ENCODE measurements around the gene PFKFB4.

The PFKFB4 gene

DNA sequence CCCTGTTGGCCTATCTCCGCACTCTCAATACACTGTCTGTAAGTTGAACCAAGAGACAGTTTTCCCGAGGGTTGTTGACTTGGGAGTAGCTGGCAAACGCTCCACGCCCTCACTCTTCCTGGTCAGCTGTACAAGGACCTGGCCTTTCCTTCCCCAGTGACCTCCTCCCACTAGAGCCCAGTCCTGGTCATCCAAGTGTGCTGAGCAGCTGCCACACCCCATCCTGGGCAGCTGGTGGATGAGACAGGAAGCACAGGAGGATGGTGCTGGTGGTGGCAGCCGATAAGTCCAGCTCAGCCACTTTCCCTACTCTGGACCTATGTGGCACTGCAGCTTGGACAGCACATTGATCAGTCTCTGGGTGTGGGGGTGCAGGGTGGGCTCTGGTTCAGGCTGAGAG is 19.8 kb downstream of the PFKFB4 start:
- no peak for TF ChIP-seq POLR2AphosphoS5 (IDR thresholded peaks at IDR 0.05; ENCODE audit: low read depth, low read length)
- TF ChIP-seq SIN3A (IDR thresholded peaks at IDR 0.05; ENCODE audit: borderline replicate concordance, insufficient read depth, low read length): no peak

GRCh38 chr3:48536116-48536515 is 20.5 kb downstream of the PFKFB4 start:
- TF ChIP-seq SIN3A (IDR thresholded peaks at IDR 0.05; ENCODE audit: borderline replicate concordance, insufficient read depth, low read length) (no peak), POLR2AphosphoS5 (IDR thresholded peaks at IDR 0.05; ENCODE audit: low read depth, low read length) (no peak), FOXP2 (optimal IDR thresholded peaks at IDR 0.05; ENCODE audit: borderline replicate concordance, extremely low read depth, extremely low read length, insufficient read depth) (no peak), TAF1 (IDR thresholded peaks at IDR 0.05; ENCODE audit: borderline replicate concordance, insufficient read depth, low read length) (no peak)
- TF ChIP-seq, protein P1, sequence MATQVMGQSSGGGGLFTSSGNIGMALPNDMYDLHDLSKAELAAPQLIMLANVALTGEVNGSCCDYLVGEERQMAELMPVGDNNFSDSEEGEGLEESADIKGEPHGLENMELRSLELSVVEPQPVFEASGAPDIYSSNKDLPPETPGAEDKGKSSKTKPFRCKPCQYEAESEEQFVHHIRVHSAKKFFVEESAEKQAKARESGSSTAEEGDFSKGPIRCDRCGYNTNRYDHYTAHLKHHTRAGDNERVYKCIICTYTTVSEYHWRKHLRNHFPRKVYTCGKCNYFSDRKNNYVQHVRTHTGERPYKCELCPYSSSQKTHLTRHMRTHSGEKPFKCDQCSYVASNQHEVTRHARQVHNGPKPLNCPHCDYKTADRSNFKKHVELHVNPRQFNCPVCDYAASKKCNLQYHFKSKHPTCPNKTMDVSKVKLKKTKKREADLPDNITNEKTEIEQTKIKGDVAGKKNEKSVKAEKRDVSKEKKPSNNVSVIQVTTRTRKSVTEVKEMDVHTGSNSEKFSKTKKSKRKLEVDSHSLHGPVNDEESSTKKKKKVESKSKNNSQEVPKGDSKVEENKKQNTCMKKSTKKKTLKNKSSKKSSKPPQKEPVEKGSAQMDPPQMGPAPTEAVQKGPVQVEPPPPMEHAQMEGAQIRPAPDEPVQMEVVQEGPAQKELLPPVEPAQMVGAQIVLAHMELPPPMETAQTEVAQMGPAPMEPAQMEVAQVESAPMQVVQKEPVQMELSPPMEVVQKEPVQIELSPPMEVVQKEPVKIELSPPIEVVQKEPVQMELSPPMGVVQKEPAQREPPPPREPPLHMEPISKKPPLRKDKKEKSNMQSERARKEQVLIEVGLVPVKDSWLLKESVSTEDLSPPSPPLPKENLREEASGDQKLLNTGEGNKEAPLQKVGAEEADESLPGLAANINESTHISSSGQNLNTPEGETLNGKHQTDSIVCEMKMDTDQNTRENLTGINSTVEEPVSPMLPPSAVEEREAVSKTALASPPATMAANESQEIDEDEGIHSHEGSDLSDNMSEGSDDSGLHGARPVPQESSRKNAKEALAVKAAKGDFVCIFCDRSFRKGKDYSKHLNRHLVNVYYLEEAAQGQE (IDR thresholded peaks at IDR 0.05; ENCODE audit: insufficient read depth in 1 of 2, low read depth in 2 of 2, low read length in 2 of 2): no peak

DNA sequence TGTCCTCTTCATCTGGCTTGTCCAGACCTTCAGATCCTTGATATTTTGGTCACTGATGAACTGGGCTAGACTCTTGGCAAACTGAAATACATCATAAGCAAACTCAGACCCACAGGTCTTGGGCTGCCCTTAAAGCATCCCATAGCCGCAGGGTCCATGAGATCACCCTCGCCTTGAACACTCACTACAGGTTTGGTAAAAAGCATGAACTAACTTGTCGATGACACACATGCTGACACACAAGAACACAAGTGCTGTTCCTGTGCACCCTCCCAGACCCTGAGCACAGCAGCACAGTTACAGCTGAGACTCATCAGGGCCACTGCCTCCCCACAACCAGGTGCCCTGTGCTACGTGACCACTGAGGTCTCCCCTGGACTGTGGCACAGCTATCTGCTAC is 21.0 kb downstream of the PFKFB4 start:
- TF ChIP-seq POLR2AphosphoS5 (IDR thresholded peaks at IDR 0.05; ENCODE audit: low read depth, low read length) (no peak), SIN3A (IDR thresholded peaks at IDR 0.05; ENCODE audit: borderline replicate concordance, insufficient read depth, low read length) (no peak), TAF1 (IDR thresholded peaks at IDR 0.05; ENCODE audit: borderline replicate concordance, insufficient read depth, low read length) (no peak), FOXP2 (optimal IDR thresholded peaks at IDR 0.05; ENCODE audit: borderline replicate concordance, extremely low read depth, extremely low read length, insufficient read depth) (no peak)
- TF ChIP-seq, protein P1 (IDR thresholded peaks at IDR 0.05; ENCODE audit: insufficient read depth in 1 of 2, low read depth in 2 of 2, low read length in 2 of 2): no peak

- TF ChIP-seq SIN3A (IDR thresholded peaks at IDR 0.05; ENCODE audit: borderline replicate concordance, insufficient read depth, low read length): no peak
- TF ChIP-seq, protein P1 (IDR thresholded peaks at IDR 0.05; ENCODE audit: insufficient read depth in 1 of 2, low read depth in 2 of 2, low read length in 2 of 2): no peak
- no peak for TF ChIP-seq POLR2AphosphoS5 (IDR thresholded peaks at IDR 0.05; ENCODE audit: low read depth, low read length)
- no peak for TF ChIP-seq FOXP2 (optimal IDR thresholded peaks at IDR 0.05; ENCODE audit: borderline replicate concordance, extremely low read depth, extremely low read length, insufficient read depth)
- TF ChIP-seq TAF1 (IDR thresholded peaks at IDR 0.05; ENCODE audit: borderline replicate concordance, insufficient read depth, low read length): no peak
Measured at GRCh38 chr3:48532977-48533337, 23.6 kb downstream of the PFKFB4 start.

DNA sequence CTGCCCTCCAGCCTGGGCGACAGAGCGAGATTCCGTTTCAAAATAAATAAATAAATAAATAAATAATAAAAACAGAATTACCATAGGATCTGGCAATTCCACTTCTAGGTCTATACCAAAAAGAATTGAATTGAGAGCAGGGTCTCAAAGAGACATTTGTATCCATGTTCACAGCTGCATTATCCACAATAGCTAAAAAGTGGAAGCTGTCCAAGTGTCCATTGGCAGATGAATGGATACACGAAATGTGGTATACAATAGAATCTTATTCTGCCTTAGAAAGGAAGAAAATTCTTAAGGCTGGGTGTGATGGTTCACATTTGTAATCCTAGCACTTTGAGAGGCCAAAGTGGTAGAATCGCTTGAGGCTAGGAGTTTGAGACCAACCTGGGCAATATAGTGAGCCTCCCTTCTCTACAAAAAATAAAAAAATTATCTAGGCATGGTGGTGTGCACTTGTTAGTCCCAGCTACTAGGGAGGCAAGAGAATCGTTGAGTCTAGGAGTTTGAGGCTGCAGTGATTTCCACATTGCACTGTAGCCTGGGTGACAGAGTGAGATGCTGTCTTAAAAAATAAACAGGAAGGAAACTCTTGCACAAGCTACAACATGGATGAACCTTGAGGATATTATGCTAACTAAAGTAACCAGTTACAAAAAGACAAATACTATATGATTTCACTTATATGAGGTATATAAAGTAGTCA is 24.2 kb downstream of the PFKFB4 start:
- no peak for TF ChIP-seq FOXP2 (optimal IDR thresholded peaks at IDR 0.05; ENCODE audit: borderline replicate concordance, extremely low read depth, extremely low read length, insufficient read depth)
- no peak for TF ChIP-seq POLR2AphosphoS5 (IDR thresholded peaks at IDR 0.05; ENCODE audit: low read depth, low read length)
- no peak for TF ChIP-seq TAF1 (IDR thresholded peaks at IDR 0.05; ENCODE audit: borderline replicate concordance, insufficient read depth, low read length)
- TF ChIP-seq, protein P1 (IDR thresholded peaks at IDR 0.05; ENCODE audit: insufficient read depth in 1 of 2, low read depth in 2 of 2, low read length in 2 of 2): no peak
